GM23338 (cell line): ENCODE measurements around the gene SPON2. TPM values are rescaled to one million over a fixed set of nuclear protein-coding genes. Genes with fewer than 3 reads are reported as not detected.

Source experiments
- NANOG ChIP-seq: IDR thresholded peaks from 2 replicates; pipeline ENCODE4 v1.6.1; 2016; ENCODE audit warnings: antibody characterized with exemption, borderline replicate concordance
- POLR2AphosphoS5 ChIP-seq: IDR thresholded peaks from 2 replicates; pipeline ENCODE4 v1.6.1; 2016; ENCODE audit warnings: antibody characterized with exemption, low read depth
- ZNF114 ChIP-seq: fragments of 250-450 bp; sonication (Bioruptor Pico); IDR thresholded peaks from 2 replicates; pipeline ENCODE4 v1.5.0; 2020; ENCODE audit warnings: mild to moderate bottlenecking, moderate library complexity
- polyA plus RNA-seq: library from polyadenylated mRNA; unstranded; fragments of >200 nt; fragmentation: Nextera tagmentation; extraction: Ambion mirVana; gene quantifications from 2 replicates; pipeline ENCODE4 v1.2.1, GENCODE V29; 2016
- total RNA-seq: library from RNA; depleted of rRNA; stranded (reverse); fragments of >200 nt; shearing (Covaris generic); gene quantifications from 2 replicates; pipeline ENCODE4 v1.2.3, GENCODE V29; 2014
- TF ChIP-seq, protein P1 (sequence below): fragments of 250-450 bp; sonication (Bioruptor Pico); IDR thresholded peaks from 2 replicates; pipeline ENCODE4 v1.5.0; 2020; ENCODE audit warnings: mild to moderate bottlenecking, moderate library complexity
- TF ChIP-seq, protein P2 (sequence below): IDR thresholded peaks from one replicate; pipeline ENCODE4 v1.6.1; 2018; ENCODE audit warnings: antibody characterized with exemption; ENCODE audit not compliant: unreplicated experiment

Gene SPON2
- total and polyA plus RNA-seq, 2 experiments from 2014 or later = 2.1 to 2.4 TPM

DNA sequence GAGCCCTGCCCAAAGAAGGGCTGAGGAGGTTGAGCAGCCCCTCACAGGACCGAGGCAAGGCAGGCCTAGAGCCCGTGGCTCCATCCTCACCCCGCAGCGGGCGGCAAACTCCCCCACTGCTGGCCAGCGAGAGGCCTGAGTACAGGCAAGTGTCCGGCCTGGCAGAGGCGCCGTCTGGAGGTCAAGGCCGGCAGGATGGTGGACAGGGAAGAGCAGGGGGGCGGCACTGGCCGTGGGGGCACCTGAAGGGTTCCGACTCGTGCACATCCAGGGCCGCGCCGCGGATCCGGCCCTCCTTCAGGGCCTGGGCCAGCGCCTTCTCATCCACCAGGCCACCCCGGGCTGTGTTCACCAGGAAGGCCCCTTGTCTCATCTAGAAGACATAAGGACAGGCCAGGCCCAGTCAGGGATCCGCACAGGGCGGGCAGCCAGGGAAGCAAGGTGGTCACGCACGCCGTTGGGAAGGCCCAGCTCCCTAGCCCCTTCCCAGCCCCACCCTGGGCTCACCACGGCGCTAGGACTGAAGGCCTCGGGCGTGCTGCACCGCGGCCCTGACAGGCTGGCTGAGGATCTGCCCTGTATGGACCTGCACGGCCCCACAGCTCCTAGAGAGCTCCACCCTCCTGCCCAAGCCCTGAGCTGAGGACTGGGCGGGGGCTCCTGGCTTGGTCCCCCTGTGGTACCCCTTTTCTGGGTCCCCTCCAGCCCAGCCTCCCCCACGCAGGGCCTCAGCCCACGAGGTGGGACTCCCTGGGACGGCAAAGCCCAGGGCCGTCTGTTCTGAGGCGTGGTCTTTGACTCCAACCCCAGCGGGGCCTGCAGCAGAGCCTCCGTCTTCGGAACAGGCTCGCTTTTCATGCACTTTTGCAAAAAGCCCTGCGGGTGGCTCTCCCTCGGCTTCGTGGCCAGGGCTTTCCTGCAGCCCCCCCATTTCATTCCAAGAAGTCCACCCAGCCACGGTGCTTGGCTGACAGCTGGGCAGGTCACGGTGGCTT is 42.0 kb upstream of the SPON2 start (continued):
- TF ChIP-seq, protein P1, sequence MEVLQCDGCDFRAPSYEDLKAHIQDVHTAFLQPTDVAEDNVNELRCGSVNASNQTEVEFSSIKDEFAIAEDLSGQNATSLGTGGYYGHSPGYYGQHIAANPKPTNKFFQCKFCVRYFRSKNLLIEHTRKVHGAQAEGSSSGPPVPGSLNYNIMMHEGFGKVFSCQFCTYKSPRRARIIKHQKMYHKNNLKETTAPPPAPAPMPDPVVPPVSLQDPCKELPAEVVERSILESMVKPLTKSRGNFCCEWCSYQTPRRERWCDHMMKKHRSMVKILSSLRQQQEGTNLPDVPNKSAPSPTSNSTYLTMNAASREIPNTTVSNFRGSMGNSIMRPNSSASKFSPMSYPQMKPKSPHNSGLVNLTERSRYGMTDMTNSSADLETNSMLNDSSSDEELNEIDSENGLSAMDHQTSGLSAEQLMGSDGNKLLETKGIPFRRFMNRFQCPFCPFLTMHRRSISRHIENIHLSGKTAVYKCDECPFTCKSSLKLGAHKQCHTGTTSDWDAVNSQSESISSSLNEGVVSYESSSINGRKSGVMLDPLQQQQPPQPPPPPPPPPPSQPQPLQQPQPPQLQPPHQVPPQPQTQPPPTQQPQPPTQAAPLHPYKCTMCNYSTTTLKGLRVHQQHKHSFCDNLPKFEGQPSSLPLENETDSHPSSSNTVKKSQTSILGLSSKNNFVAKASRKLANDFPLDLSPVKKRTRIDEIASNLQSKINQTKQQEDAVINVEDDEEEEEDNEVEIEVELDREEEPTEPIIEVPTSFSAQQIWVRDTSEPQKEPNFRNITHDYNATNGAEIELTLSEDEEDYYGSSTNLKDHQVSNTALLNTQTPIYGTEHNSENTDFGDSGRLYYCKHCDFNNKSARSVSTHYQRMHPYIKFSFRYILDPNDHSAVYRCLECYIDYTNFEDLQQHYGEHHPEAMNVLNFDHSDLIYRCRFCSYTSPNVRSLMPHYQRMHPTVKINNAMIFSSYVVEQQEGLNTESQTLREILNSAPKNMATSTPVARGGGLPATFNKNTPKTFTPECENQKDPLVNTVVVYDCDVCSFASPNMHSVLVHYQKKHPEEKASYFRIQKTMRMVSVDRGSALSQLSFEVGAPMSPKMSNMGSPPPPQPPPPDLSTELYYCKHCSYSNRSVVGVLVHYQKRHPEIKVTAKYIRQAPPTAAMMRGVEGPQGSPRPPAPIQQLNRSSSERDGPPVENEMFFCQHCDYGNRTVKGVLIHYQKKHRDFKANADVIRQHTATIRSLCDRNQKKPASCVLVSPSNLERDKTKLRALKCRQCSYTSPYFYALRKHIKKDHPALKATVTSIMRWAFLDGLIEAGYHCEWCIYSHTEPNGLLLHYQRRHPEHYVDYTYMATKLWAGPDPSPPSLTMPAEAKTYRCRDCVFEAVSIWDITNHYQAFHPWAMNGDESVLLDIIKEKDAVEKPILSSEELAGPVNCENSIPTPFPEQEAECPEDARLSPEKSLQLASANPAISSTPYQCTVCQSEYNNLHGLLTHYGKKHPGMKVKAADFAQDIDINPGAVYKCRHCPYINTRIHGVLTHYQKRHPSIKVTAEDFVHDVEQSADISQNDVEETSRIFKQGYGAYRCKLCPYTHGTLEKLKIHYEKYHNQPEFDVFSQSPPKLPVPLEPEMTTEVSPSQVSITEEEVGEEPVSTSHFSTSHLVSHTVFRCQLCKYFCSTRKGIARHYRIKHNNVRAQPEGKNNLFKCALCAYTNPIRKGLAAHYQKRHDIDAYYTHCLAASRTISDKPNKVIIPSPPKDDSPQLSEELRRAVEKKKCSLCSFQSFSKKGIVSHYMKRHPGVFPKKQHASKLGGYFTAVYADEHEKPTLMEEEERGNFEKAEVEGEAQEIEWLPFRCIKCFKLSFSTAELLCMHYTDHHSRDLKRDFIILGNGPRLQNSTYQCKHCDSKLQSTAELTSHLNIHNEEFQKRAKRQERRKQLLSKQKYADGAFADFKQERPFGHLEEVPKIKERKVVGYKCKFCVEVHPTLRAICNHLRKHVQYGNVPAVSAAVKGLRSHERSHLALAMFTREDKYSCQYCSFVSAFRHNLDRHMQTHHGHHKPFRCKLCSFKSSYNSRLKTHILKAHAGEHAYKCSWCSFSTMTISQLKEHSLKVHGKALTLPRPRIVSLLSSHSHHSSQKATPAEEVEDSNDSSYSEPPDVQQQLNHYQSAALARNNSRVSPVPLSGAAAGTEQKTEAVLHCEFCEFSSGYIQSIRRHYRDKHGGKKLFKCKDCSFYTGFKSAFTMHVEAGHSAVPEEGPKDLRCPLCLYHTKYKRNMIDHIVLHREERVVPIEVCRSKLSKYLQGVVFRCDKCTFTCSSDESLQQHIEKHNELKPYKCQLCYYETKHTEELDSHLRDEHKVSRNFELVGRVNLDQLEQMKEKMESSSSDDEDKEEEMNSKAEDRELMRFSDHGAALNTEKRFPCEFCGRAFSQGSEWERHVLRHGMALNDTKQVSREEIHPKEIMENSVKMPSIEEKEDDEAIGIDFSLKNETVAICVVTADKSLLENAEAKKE (CRISPR knock-in tag) = no peak
- TF ChIP-seq ZNF114 (CRISPR knock-in tag) (no peak), POLR2AphosphoS5 (no peak), NANOG (no peak)
- TF ChIP-seq, protein P2, sequence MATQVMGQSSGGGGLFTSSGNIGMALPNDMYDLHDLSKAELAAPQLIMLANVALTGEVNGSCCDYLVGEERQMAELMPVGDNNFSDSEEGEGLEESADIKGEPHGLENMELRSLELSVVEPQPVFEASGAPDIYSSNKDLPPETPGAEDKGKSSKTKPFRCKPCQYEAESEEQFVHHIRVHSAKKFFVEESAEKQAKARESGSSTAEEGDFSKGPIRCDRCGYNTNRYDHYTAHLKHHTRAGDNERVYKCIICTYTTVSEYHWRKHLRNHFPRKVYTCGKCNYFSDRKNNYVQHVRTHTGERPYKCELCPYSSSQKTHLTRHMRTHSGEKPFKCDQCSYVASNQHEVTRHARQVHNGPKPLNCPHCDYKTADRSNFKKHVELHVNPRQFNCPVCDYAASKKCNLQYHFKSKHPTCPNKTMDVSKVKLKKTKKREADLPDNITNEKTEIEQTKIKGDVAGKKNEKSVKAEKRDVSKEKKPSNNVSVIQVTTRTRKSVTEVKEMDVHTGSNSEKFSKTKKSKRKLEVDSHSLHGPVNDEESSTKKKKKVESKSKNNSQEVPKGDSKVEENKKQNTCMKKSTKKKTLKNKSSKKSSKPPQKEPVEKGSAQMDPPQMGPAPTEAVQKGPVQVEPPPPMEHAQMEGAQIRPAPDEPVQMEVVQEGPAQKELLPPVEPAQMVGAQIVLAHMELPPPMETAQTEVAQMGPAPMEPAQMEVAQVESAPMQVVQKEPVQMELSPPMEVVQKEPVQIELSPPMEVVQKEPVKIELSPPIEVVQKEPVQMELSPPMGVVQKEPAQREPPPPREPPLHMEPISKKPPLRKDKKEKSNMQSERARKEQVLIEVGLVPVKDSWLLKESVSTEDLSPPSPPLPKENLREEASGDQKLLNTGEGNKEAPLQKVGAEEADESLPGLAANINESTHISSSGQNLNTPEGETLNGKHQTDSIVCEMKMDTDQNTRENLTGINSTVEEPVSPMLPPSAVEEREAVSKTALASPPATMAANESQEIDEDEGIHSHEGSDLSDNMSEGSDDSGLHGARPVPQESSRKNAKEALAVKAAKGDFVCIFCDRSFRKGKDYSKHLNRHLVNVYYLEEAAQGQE = no peak
